Hepatocyte (in vitro differentiated cells): ENCODE results near the gene KRTAP16-1. TPM values are rescaled to one million over a fixed set of nuclear protein-coding genes. Genes with fewer than 3 reads are reported as not detected.

Source experiments
- DNase-seq: peaks from one replicate; pipeline ENCODE4 v3.0.0-alpha.2; 2016; ENCODE audit warnings: low spot score
- H2AFZ ChIP-seq: fragments of 200-600 bp; sonication (generic); 2 replicates; pipeline ENCODE4 v1.6.0; 2016; ENCODE audit warnings: antibody characterized with exemption, mild to moderate bottlenecking
- H3K27ac ChIP-seq: fragments of 200-600 bp; sonication (generic); 2 replicates; pipeline ENCODE4 v1.5.1; 2016; ENCODE audit warnings: mild to moderate bottlenecking
- H3K27me3 ChIP-seq: fragments of 200-600 bp; sonication (generic); 2 replicates; pipeline ENCODE4 v1.6.1; 2016
- H3K36me3 ChIP-seq: fragments of 200-600 bp; sonication (generic); replicated peaks from 2 replicates; pipeline ENCODE4 v1.5.1; 2016; ENCODE audit warnings: low read depth; ENCODE audit not compliant: insufficient read depth
- H3K4me1 ChIP-seq: fragments of 200-600 bp; sonication (generic); 2 replicates; pipeline ENCODE4 v1.5.1; 2016; ENCODE audit warnings: mild to moderate bottlenecking, moderate library complexity; ENCODE audit not compliant: insufficient read depth
- H3K4me2 ChIP-seq: fragments of 200-600 bp; sonication (generic); 2 replicates; pipeline ENCODE4 v1.6.0; 2016
- H3K4me3 ChIP-seq: fragments of 200-600 bp; sonication (generic); 2 replicates; pipeline ENCODE4 v1.5.1; 2016; ENCODE audit warnings: mild to moderate bottlenecking
- H3K79me2 ChIP-seq: fragments of 200-600 bp; sonication (generic); 2 replicates; pipeline ENCODE4 v1.6.0; 2017; ENCODE audit warnings: mild to moderate bottlenecking
- H3K9me2 ChIP-seq: fragments of 200-600 bp; sonication (generic); replicated peaks from 2 replicates; pipeline ENCODE4 v1.6.0; 2017; ENCODE audit warnings: mild to moderate bottlenecking; ENCODE audit not compliant: insufficient read depth
- H3K9me3 ChIP-seq: fragments of 200-600 bp; sonication (generic); 2 replicates; pipeline ENCODE4 v1.5.1; 2016; ENCODE audit warnings: low read depth, mild to moderate bottlenecking
- H4K20me1 ChIP-seq: fragments of 200-600 bp; sonication (generic); 2 replicates; pipeline ENCODE4 v1.6.0; 2016; ENCODE audit warnings: mild to moderate bottlenecking; ENCODE audit not compliant: insufficient read depth, poor library complexity, severe bottlenecking
- EZH2 ChIP-seq: fragments of 200-600 bp; sonication (generic); IDR thresholded peaks from 2 replicates; pipeline ENCODE4 v1.6.1; 2016; ENCODE audit warnings: antibody characterized with exemption, mild to moderate bottlenecking, borderline replicate concordance
- EZH2phosphoT487 ChIP-seq: fragments of 200-600 bp; sonication (generic); IDR thresholded peaks from one replicate; pipeline ENCODE4 v1.6.1; 2018; ENCODE audit warnings: antibody characterized with exemption, mild to moderate bottlenecking, low read depth, moderate library complexity; ENCODE audit not compliant: unreplicated experiment, severe bottlenecking
- WGBS: methylation state at CpG from one replicate; pipeline ENCODE4 v1.1.6; 2016; ENCODE audit warnings: low lambda C conversion rate; ENCODE audit errors: missing lambda C conversion rate; 5-methylcytosine and 5-hydroxymethylcytosine counted together
- polyA plus RNA-seq: library from polyadenylated mRNA; unstranded; fragments of >200 nt; fragmentation: Nextera tagmentation; extraction: Ambion mirVana; gene quantifications from 2 replicates; pipeline ENCODE4 v1.2.1, GENCODE V29; 2016
- total RNA-seq: library from RNA; depleted of rRNA; stranded (reverse); fragments of >200 nt; gene quantifications from 2 replicates; pipeline ENCODE4 v1.2.3, GENCODE V29; 2014
- TF ChIP-seq, protein P1 (sequence below): fragments of 200-600 bp; sonication (generic); IDR thresholded peaks from 2 replicates; pipeline ENCODE4 v1.5.1; 2016; ENCODE audit warnings: antibody characterized with exemption, mild to moderate bottlenecking; ENCODE audit not compliant: poor library complexity

The KRTAP16-1 gene
- total and polyA plus RNA-seq, 2 experiments from 2014 or later: not detected

DNA sequence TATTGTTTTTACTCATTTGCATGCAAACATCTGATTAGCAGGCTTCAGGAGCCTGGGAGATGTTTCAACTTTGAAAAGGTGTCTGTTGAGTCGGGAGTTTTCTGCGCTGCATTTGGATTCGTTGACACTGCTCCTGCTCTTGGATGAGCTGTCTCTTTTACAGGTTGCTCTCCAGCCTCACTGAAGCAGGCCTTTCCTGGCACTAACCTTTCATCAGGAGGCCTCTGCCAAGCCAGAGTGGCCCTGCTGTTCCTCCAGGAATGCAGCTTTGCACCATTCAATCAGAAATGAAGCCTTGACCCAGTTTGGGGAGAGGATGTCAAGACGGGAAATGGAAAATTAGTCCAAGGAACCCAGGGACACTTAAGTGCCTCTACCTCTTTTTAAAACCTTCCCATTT, 6.1 kb downstream of the KRTAP16-1 start:
- Histone ChIP-seq H3K9me3 (no peaks in the 10 kb centered on the region), H3K4me3 (no peak overlapping the region), H4K20me1 (no peaks in the 10 kb centered on the region), H3K36me3 (no peaks in the 10 kb centered on the region), H3K4me2 (no peak overlapping the region), H3K79me2 (no peaks in the 10 kb centered on the region), H3K9me2 (no peaks in the 10 kb centered on the region), H3K27me3 (no peaks in the 10 kb centered on the region), H2AFZ (no peak overlapping the region), H3K4me1 (no peaks in the 10 kb centered on the region), H3K27ac (no peak overlapping the region)
- no peak for DNase-seq
- WGBS: 92% methylated on average over 4 of the region's 4 CpGs
- TF ChIP-seq EZH2 (no peak), EZH2phosphoT487 (no peak)
- TF ChIP-seq, protein P1, sequence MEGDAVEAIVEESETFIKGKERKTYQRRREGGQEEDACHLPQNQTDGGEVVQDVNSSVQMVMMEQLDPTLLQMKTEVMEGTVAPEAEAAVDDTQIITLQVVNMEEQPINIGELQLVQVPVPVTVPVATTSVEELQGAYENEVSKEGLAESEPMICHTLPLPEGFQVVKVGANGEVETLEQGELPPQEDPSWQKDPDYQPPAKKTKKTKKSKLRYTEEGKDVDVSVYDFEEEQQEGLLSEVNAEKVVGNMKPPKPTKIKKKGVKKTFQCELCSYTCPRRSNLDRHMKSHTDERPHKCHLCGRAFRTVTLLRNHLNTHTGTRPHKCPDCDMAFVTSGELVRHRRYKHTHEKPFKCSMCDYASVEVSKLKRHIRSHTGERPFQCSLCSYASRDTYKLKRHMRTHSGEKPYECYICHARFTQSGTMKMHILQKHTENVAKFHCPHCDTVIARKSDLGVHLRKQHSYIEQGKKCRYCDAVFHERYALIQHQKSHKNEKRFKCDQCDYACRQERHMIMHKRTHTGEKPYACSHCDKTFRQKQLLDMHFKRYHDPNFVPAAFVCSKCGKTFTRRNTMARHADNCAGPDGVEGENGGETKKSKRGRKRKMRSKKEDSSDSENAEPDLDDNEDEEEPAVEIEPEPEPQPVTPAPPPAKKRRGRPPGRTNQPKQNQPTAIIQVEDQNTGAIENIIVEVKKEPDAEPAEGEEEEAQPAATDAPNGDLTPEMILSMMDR: no peak

DNA sequence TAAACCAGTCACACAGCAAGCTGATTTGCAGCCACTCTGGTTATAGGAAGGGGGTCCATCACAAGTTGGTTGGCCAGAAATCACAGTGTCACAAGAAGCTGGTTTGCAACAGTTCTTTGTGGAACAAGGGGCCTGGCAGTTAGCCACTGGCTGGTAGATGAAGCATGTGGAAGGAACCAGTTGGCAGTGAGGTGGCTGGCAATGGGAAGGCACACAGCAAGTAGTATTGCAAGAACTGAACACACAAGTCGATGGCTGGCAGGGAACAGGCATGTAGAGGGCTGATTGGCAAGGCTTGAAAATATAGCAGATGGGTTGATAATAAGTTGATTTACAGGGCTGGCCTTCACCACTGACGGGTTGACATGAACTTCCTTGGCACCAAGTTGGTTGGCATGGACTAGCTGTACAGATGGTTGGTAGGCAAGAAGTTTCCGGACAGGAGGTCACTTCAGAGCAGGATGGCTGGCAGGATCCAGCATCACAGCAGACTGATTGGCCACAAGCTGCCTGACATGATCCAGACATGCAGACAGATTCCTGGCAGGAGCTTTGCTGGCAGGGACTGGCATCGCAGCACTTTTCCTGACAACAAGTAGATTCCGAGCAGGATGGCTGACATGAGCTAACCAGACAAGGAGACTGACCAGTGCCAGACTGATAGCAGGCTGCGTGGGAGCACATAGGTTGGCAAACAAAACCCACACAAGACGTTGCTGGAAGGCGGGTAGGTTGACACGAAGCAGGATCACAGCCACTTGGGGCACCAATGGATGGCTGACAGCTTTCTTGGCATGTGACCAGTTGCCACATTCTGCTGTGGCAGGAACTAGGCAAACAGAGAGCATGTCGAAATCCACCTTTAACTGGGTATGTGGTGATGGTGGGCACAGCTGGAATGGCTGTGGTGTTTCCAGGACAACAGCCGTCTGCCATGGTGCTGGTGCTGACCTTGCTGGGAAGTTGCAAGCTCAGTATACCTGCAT, 6.9 kb downstream of the KRTAP16-1 start, which contains the start of gene KRTAP29-1:
Gene KRTAP29-1 (minus strand): TSS at position 936 of the 986 bp plus-strand sequence. CDS start 0 bp downstream, at position 936.
- no peak within 1 kb of the TSS for H3K27ac ChIP-seq

DNA sequence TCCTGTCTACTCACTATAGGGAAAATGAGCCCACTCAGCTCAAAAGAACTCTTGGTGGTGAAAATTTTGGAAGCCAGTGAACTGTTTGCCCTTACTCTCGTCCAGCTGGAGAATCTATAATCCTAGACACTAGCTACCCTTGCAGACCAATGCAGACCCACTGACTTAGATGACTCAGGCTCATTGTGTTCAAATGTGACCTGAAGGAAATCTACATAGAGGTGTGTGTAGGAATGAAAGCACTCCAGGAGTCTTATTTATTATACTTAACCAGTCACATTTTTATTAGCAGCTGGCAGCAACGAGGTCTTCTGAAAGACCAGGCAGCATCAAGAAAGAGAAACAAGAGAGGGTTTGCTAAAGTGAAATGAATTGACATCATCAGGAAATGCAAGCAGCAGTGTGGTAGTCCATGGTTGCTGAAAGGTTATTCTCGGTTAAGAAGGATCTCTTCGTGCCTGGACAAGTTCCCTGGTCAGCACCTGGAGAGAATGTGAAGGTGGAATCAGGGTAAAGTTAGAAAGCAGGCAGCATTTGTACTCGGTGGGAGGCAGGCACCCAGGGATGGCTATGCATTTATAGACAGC, 7.8 kb downstream of the KRTAP16-1 start:
- Histone ChIP-seq H3K4me1 (no peaks in the 10 kb centered on the region), H3K4me2 (no peak overlapping the region), H3K4me3 (no peak overlapping the region), H3K27me3 (no peaks in the 10 kb centered on the region), H3K79me2 (no peaks in the 10 kb centered on the region), H3K9me2 (no peaks in the 10 kb centered on the region), H2AFZ (no peak overlapping the region), H3K36me3 (no peaks in the 10 kb centered on the region), H3K27ac (no peak overlapping the region), H4K20me1 (no peaks in the 10 kb centered on the region), H3K9me3 (no peaks in the 10 kb centered on the region)
- TF ChIP-seq EZH2phosphoT487 (no peak), EZH2 (no peak)
- TF ChIP-seq, protein P1: no peak
- WGBS: 79% methylated on average over 5 of the region's 5 CpGs
- no peak for DNase-seq

More for the DNA sequence above, 6.9 kb downstream of the KRTAP16-1 start, which contains the start of gene KRTAP29-1:
- no peaks in the 10 kb centered on the region for H3K9me2 ChIP-seq
- WGBS: 85% methylated on average over 11 of the region's 11 CpGs
- TF ChIP-seq EZH2: no peak
- TF ChIP-seq EZH2phosphoT487: no peak
- H3K36me3 ChIP-seq: no peaks in the 10 kb centered on the region
- H3K4me3 ChIP-seq: no peak within 1 kb of the TSS
- H3K9me3 ChIP-seq: no peaks in the 10 kb centered on the region
- H3K79me2 ChIP-seq: no peaks in the 10 kb centered on the region
- H3K27me3 ChIP-seq: no peaks in the 10 kb centered on the region
- no peak within 1 kb of the TSS for H2AFZ ChIP-seq
- H3K4me2 ChIP-seq: no peak within 1 kb of the TSS
- no peaks in the 10 kb centered on the region for H4K20me1 ChIP-seq
- no peaks in the 10 kb centered on the region for H3K4me1 ChIP-seq
- no peak for DNase-seq
